Measurements from ENCODE around the gene FAM167B. TPM values are rescaled to one million over a fixed set of nuclear protein-coding genes. Genes with fewer than 3 reads are reported as not detected.

The FAM167B gene
- total RNA-seq, 1 experiment from 2014 or later = 1.3 TPM

- Histone ChIP-seq H3K4me1 (ENCODE audit: insufficient read depth, low read length) (peaks cover 36% of the 10 kb centered on the region), H3K4me2 (ENCODE audit: low read length) (peak overlapping the region; percentile 93), H2AFZ (ENCODE audit: low read length) (peak overlapping the region; percentile 60; the same call in 1 of the 2 replicates), H3K27ac (ENCODE audit: low read length) (peak overlapping the region; percentile 70; the same call in 1 of the 2 replicates), H3K9me2 (replicated peaks; ENCODE audit: low read length) (no peaks in the 10 kb centered on the region), H3F3A (ENCODE audit: low read length, unreplicated experiment) (peaks cover 6% of the 10 kb centered on the region), H3K9me3 (ENCODE audit: low read length) (no peaks in the 10 kb centered on the region), H3K79me2 (ENCODE audit: low read length) (peaks cover 55% of the 10 kb centered on the region), H3K27me3 (ENCODE audit: low read length) (no peaks in the 10 kb centered on the region), H4K20me1 (ENCODE audit: low read length) (no peaks in the 10 kb centered on the region), H3K4me3 (ENCODE audit: low read length) (peak overlapping the region; percentile 86), H3K36me3 (ENCODE audit: low read depth, low read length) (peaks cover 22% of the 10 kb centered on the region), H3K9ac (ENCODE audit: low read length) (peak overlapping the region; percentile 98)
- ATAC-seq = no peak
- no peak for TF ChIP-seq EZH2phosphoT487 (IDR thresholded peaks at IDR 0.05; ENCODE audit: borderline replicate concordance, low read length)
- TF ChIP-seq, protein P1, sequence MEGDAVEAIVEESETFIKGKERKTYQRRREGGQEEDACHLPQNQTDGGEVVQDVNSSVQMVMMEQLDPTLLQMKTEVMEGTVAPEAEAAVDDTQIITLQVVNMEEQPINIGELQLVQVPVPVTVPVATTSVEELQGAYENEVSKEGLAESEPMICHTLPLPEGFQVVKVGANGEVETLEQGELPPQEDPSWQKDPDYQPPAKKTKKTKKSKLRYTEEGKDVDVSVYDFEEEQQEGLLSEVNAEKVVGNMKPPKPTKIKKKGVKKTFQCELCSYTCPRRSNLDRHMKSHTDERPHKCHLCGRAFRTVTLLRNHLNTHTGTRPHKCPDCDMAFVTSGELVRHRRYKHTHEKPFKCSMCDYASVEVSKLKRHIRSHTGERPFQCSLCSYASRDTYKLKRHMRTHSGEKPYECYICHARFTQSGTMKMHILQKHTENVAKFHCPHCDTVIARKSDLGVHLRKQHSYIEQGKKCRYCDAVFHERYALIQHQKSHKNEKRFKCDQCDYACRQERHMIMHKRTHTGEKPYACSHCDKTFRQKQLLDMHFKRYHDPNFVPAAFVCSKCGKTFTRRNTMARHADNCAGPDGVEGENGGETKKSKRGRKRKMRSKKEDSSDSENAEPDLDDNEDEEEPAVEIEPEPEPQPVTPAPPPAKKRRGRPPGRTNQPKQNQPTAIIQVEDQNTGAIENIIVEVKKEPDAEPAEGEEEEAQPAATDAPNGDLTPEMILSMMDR (conservative IDR thresholded peaks at IDR 0.05; ENCODE audit: low read depth, low read length) = no peak
- intact Hi-C loops (cut with micrococcal nuclease) = no loop called here
- ChIA-PET CTCF (no interaction called here), POLR2A (ENCODE audit: unreplicated experiment) (no interaction called here)
- BruUV-seq (replicated peaks) = no TSS peak
- no peak for DNase-seq
Observed at GRCh38 chr1:32220746-32221580, 26.1 kb upstream of the FAM167B start.

DNA sequence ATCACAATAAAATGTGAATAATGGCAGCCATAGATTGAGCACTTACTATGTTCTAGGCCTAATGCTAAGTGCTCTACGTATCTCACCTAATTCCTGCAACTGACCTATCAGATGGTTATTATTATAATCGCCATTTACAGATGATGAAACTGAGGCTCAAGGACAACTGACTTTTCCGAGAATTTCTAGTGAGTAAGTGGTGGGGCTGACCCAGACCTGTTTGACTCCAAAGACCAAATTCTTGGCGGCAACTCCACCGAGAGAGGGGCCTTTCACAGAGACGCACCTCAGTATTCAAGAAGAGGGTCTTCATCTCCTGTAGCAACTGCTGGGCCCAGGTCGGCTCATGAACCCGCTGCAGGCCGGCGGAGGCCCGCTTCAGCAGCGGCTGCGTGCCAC is 25.4 kb upstream of the FAM167B start:
- peak overlapping the region; percentile 60; the same call in 1 of the 2 replicates for H2AFZ ChIP-seq (ENCODE audit: low read length)
- CTCF ChIA-PET = interaction anchor here (0.5 kb wide), 1 partner anchor 149 kb away, joined by 7 read pairs; the partner anchor contains the start of gene TMEM39B
- POLR2A ChIA-PET (ENCODE audit: unreplicated experiment) = interaction anchor here (0.6 kb wide), 1 partner anchor 68 kb away, joined by 4 read pairs; no protein-coding TSS in a partner anchor

More for the DNA sequence above, 25.4 kb upstream of the FAM167B start:
- no peaks in the 10 kb centered on the region for H3K9me3 ChIP-seq (ENCODE audit: low read length)
- BruUV-seq (replicated peaks) = TSS peak; percentile 49
- peaks cover 2% of the 10 kb centered on the region for H3F3A ChIP-seq (ENCODE audit: low read length, unreplicated experiment)
- peak overlapping the region; percentile 98 for H3K9ac ChIP-seq (ENCODE audit: low read length)
- intact Hi-C loops (cut with micrococcal nuclease) = no loop called here
- H3K4me1 ChIP-seq (ENCODE audit: insufficient read depth, low read length) = peaks cover 30% of the 10 kb centered on the region
- ATAC-seq (no peak), DNase-seq (no peak)
- H3K36me3 ChIP-seq (ENCODE audit: low read depth, low read length) = peaks cover 24% of the 10 kb centered on the region
- H3K4me3 ChIP-seq (ENCODE audit: low read length) = peak overlapping the region; percentile 86
- no peaks in the 10 kb centered on the region for H3K9me2 ChIP-seq (replicated peaks; ENCODE audit: low read length)
- H3K27me3 ChIP-seq (ENCODE audit: low read length) = no peaks in the 10 kb centered on the region
- peak overlapping the region; percentile 70 for H3K27ac ChIP-seq (ENCODE audit: low read length)
- no peaks in the 10 kb centered on the region for H4K20me1 ChIP-seq (ENCODE audit: low read length)
- H3K79me2 ChIP-seq (ENCODE audit: low read length) = peaks cover 55% of the 10 kb centered on the region
- H3K4me2 ChIP-seq (ENCODE audit: low read length) = peak overlapping the region; percentile 93
- TF ChIP-seq EZH2 (IDR thresholded peaks at IDR 0.05; ENCODE audit: low read length, unreplicated experiment) (no peak), EZH2phosphoT487 (IDR thresholded peaks at IDR 0.05; ENCODE audit: borderline replicate concordance, low read length) (no peak)
- TF ChIP-seq, protein P1 (conservative IDR thresholded peaks at IDR 0.05; ENCODE audit: low read depth, low read length) = no peak
